ENCODE measurements around the gene PFDN5. TPM values are rescaled to one million over a fixed set of nuclear protein-coding genes. Genes with fewer than 3 reads are reported as not detected.
A peak's percentile ranks its signal among the peaks of the same experiment; 100 is the strongest.

PFDN5 gene
- total RNA-seq, 4 donors from 2014 or later: 518 to 673 (median 591) TPM

DNA sequence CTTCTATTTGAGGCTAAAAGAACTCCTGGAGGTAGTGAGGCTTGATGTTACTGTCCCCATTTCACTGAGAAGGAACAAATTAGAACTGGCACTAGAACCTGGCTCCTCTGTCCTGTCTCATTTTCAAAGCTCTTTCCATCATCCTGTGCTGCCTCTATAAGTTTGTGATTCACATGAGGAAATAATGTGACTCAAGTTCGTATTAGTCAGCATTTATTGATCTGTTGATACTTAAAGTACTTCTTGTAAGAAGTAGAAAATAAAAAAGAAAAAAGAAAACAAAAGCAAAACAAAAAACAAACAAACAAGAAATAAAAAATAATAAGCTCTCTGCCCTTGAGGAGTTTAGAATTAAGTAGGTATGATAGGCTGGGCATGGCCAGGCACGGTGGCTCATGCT lies 29.6 kb upstream of the PFDN5 start:
- 89 to 91% methylated on average over 2 of the region's 2 CpGs for WGBS, 2 donors
- DNase-seq (ENCODE audit: low spot score in 2 of 2): no peak
- peaks cover 0 to 15% (median 2%) of the 10 kb centered on the region in 4 donors for H3K4me1 ChIP-seq
- no peak overlapping the region for H3K27ac ChIP-seq
- H3K9me3 ChIP-seq: no peaks in the 10 kb centered on the region
- H3K36me3 ChIP-seq: no peaks in the 10 kb centered on the region
- no peaks in the 10 kb centered on the region for H3K27me3 ChIP-seq
- TF ChIP-seq EP300 (IDR thresholded peaks at IDR 0.05) (no peak), POLR2A (IDR thresholded peaks at IDR 0.05) (no peak), CTCF (IDR thresholded peaks at IDR 0.05) (no peak)
- no peak overlapping the region for H3K4me3 ChIP-seq

DNA sequence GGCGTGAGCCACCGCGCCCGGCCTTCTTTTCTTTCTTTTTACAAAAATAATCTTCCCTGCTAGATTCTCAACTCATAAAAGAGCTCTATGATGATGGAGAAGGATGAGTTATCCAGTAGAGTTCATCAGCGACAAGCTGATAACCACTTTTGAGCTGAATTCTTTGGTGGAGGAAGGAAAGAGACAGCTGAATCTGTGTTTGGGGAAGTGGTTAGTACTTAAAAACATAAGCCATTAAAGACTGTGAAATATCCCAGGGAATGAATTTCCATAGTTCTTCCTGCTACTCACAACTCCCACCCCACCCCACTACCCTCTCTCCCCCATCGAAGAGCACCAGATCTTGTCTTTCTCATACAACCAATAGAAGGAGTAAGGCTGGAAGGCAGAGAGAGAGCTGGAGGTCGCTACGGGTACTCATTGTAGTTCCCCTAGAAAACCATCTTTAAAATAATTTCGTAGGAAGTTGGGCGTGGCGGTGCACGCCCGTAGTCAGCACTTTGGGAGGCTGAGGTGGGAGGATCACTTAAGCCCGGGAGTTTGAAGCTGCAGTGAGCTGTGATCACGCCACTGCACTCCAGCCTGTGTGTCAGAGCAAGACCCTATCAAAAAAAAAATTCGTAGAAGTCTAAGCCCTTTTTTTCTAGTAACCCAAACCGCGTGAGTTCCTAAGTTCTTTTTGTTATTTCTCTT lies 27.9 kb upstream of the PFDN5 start:
- H3K9me3 ChIP-seq: no peaks in the 10 kb centered on the region
- H3K4me1 ChIP-seq: peaks cover 0 to 15% (median 2%) of the 10 kb centered on the region in 4 donors
- H3K36me3 ChIP-seq: no peaks in the 10 kb centered on the region
- no peak for TF ChIP-seq POLR2A (IDR thresholded peaks at IDR 0.05)
- TF ChIP-seq CTCF (IDR thresholded peaks at IDR 0.05): no peak
- no peak for TF ChIP-seq EP300 (IDR thresholded peaks at IDR 0.05)
- H3K4me3 ChIP-seq: peak overlapping the region; percentile 38 to 66 (median 56)
- DNase-seq (ENCODE audit: low spot score in 2 of 2): peak in 1 of 2 donors; percentile 9
- no peaks in the 10 kb centered on the region for H3K27me3 ChIP-seq
- H3K27ac ChIP-seq: peak overlapping the region in 3 of 4 donors; percentile 40 to 73 (median 65)
- WGBS, 2 donors: 45 to 47% methylated on average over 18 of the region's 18 CpGs

DNA sequence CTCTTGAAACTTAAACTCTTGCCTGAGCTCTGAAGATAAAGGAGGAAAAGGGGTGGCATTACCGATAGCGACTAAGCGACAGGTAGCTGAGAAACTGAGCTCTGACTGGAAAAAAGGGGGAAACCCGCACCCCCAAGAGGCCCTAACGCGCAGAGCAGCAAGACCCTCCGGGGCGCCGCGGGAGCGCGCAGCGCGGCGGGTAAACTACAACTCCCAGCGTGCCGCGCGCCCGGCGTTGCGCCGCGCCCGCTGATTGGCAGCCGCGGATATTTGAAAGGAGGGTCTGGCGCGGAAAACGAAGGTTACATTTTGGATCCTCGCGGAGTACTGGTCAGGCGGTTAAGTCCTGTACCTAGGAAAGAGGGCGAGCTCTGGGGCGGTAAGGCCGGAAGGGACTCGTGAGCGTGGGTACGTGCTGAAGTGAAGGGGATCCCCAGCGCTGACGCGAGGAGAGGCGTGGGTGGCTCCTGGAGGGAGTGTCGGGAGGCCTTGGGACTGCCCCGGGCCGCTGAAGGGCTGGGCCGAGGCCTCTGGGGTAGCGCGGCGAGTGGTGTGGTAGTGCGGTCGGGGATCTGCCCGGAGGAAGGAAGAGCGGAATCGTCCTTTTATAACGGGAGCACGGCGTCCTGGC lies 27.2 kb upstream of the PFDN5 start, which contains the start of gene ESPL1:
Gene ESPL1 (plus strand): TSS at position 301 of the 631 bp plus-strand sequence. CDS start 468 bp downstream, outside the sequence.
- 0 to 1% methylated on average over 56 to 58 of the region's 58 CpGs for WGBS, 2 donors
- peak within 1 kb of the TSS; percentile 38 to 66 (median 56) for H3K4me3 ChIP-seq
- DNase-seq (ENCODE audit: low spot score in 2 of 2): peak; percentile 28 to 62

DNA sequence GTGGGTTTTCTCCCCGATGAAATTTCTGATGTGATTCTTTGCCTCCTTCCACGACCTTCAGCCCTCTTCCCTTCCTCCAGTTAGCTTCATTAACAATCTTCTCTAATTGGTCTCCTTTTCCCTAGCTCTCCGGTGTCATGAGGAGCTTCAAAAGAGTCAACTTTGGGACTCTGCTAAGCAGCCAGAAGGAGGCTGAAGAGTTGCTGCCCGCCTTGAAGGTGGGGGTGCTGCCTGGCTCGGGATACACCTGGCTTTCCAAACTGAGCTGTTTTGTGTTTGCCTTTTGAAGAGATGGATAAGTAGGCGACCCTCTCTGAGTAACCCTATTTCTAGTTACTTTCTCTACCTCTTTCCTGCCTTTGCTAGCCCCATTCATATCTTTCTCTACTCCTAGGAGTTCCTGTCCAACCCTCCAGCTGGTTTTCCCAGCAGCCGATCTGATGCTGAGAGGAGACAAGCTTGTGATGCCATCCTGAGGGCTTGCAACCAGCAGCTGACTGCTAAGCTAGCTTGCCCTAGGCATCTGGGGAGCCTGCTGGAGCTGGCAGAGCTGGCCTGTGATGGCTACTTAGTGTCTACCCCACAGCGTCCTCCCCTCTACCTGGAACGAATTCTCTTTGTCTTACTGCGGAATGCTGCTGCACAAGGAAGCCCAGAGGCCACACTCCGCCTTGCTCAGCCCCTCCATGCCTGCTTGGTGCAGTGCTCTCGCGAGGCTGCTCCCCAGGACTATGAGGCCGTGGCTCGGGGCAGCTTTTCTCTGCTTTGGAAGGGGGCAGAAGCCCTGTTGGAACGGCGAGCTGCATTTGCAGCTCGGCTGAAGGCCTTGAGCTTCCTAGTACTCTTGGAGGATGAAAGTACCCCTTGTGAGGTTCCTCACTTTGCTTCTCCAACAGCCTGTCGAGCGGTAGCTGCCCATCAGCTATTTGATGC lies 26.4 kb upstream of the PFDN5 start:
- peaks cover 0 to 15% (median 2%) of the 10 kb centered on the region in 4 donors for H3K4me1 ChIP-seq
- H3K27me3 ChIP-seq: no peaks in the 10 kb centered on the region
- 50 to 58% methylated on average over 18 to 20 of the region's 20 CpGs for WGBS, 2 donors
- no peaks in the 10 kb centered on the region for H3K36me3 ChIP-seq
- peak overlapping the region; percentile 38 to 66 (median 56) for H3K4me3 ChIP-seq
- H3K27ac ChIP-seq: peak overlapping the region in 2 of 4 donors; percentile 40 to 73
- no peak for DNase-seq (ENCODE audit: low spot score in 2 of 2)
- no peaks in the 10 kb centered on the region for H3K9me3 ChIP-seq
- TF ChIP-seq CTCF (IDR thresholded peaks at IDR 0.05) (no peak), EP300 (IDR thresholded peaks at IDR 0.05) (no peak), POLR2A (IDR thresholded peaks at IDR 0.05) (no peak)

More for the DNA sequence above, 27.2 kb upstream of the PFDN5 start, which contains the start of gene ESPL1:
- no peak for TF ChIP-seq POLR2A (IDR thresholded peaks at IDR 0.05)
- peak; percentile 59 to 76 for TF ChIP-seq EP300 (IDR thresholded peaks at IDR 0.05)
- peak; percentile 23 to 55 (median 30) for TF ChIP-seq CTCF (IDR thresholded peaks at IDR 0.05)
- no peaks in the 10 kb centered on the region for H3K27me3 ChIP-seq
- H3K9me3 ChIP-seq: no peaks in the 10 kb centered on the region
- H3K4me1 ChIP-seq: peaks cover 0 to 15% (median 2%) of the 10 kb centered on the region in 4 donors
- H3K27ac ChIP-seq: peak within 1 kb of the TSS in 3 of 4 donors; percentile 40 to 73 (median 65)
- H3K36me3 ChIP-seq: no peaks in the 10 kb centered on the region

Measured in tibial nerve (tissue), 4 donors.